Endothelial cell of umbilical vein (primary cell): ENCODE measurements around the gene NCK2. TPM values are rescaled to one million over a fixed set of nuclear protein-coding genes. Genes with fewer than 3 reads are reported as not detected.

Experiments
- BruUV-seq: library from RNA; stranded (reverse); fragments of 400-500 nt; replicated peaks from 2 replicates; lab custom pipeline; 2021; lab: Mats Ljungman, UMichigan
- CTCF ChIA-PET: fragments of 300-600, 350-600 bp; sonication (Branson Sonifier 250); formaldehyde crosslinking; loops from one replicate; lab custom pipeline; 2021; ENCODE audit warnings: antibody characterized with exemption, inconsistent platforms; lab: Charles Lee
- POLR2A ChIA-PET: fragments of 300-600, 350-600 bp; sonication (Branson Sonifier 250); formaldehyde crosslinking; loops from one replicate; lab custom pipeline; 2021; ENCODE audit warnings: antibody characterized with exemption, inconsistent platforms; lab: Charles Lee
- DNase-seq: peaks from one replicate; pipeline ENCODE4 v3.0.0-alpha.2; 2011; ENCODE audit warnings: low read depth, low spot score
- FAIRE-seq: peaks from 2 replicates; lab custom pipeline; 2011; peaks lifted over from hg19 to GRCh38; lab: Jason Lieb, UNC
- H2AFZ ChIP-seq: 2 replicates; pipeline ENCODE4 v1.6.0; 2012; ENCODE audit warnings: low read depth, low read length, control low read depth, inconsistent platforms
- H3K27ac ChIP-seq: 2 replicates; pipeline ENCODE4 v1.5.1; 2011; ENCODE audit warnings: low read depth, mild to moderate bottlenecking, control low read depth, low read length, moderate library complexity; ENCODE audit not compliant: insufficient read depth
- H3K27me3 ChIP-seq, 2 experiments: 2 replicates each; pipeline versions ENCODE4 v1.6.0 to v1.6.1; 2011; ENCODE audit warnings: low read length in 2 of 2, mixed read lengths in 1 of 2; ENCODE audit not compliant: control insufficient read depth in 2 of 2, insufficient read depth in 2 of 2
- H3K36me3 ChIP-seq, 2 experiments: 2 replicates in 1 of 2; 3 replicates in 1 of 2; pipeline ENCODE4 v1.5.1; 2011; ENCODE audit warnings: low read length in 2 of 2, mild to moderate bottlenecking in 1 of 2, moderate library complexity in 1 of 2; ENCODE audit not compliant: control insufficient read depth in 2 of 2, insufficient read depth in 2 of 2; ENCODE audit errors: extremely low read depth in 1 of 2
- H3K4me1 ChIP-seq: 3 replicates; pipeline ENCODE4 v1.5.1; 2011; ENCODE audit warnings: mild to moderate bottlenecking, low read length; ENCODE audit not compliant: control insufficient read depth, insufficient read depth; ENCODE audit errors: extremely low read depth
- H3K4me2 ChIP-seq: 2 replicates; pipeline ENCODE4 v1.6.1; 2011; ENCODE audit warnings: low read length, control low read depth, mixed read lengths; ENCODE audit not compliant: insufficient read depth
- H3K4me3 ChIP-seq, 3 experiments: fragments of 200-600 bp in 1 of 3; sonication (generic), shearing (Covaris generic) in 1 of 3; replicated peaks in 1 of 3; 2 replicates each; pipeline ENCODE4 v1.5.1; 2011 to 2016; ENCODE audit warnings: control low read depth in 3 of 3, low read length in 3 of 3, mild to moderate bottlenecking in 2 of 3, inconsistent platforms in 1 of 3, low read depth in 1 of 3, moderate library complexity in 1 of 3; ENCODE audit not compliant: insufficient read depth in 1 of 3
- H3K79me2 ChIP-seq: 2 replicates; pipeline ENCODE4 v1.6.0; 2012; ENCODE audit warnings: low read length, inconsistent platforms; ENCODE audit not compliant: control insufficient read depth, insufficient read depth
- H3K9ac ChIP-seq: replicated peaks from 2 replicates; pipeline ENCODE3; 2011; ENCODE audit warnings: low read length, control low read depth; ENCODE audit not compliant: insufficient read depth; ENCODE audit errors: extremely low read depth
- H3K9me1 ChIP-seq: replicated peaks from 3 replicates; pipeline ENCODE4 v1.6.0; 2011; ENCODE audit warnings: mild to moderate bottlenecking, low read length; ENCODE audit not compliant: control insufficient read depth, insufficient read depth; ENCODE audit errors: extremely low read depth
- H3K9me3 ChIP-seq: replicated peaks from 2 replicates; pipeline ENCODE4 v1.5.1; 2012; ENCODE audit warnings: low read length, inconsistent platforms; ENCODE audit not compliant: control insufficient read depth, insufficient read depth
- H4K20me1 ChIP-seq: replicated peaks from 2 replicates; pipeline ENCODE3; 2011; ENCODE audit warnings: mild to moderate bottlenecking, low read length; ENCODE audit not compliant: control insufficient read depth, insufficient read depth; ENCODE audit errors: extremely low read depth
- EZH2 ChIP-seq: IDR thresholded peaks from 2 replicates; pipeline ENCODE4 v1.6.1; 2012; ENCODE audit warnings: borderline replicate concordance, low read depth, mild to moderate bottlenecking, moderate library complexity, low read length, inconsistent platforms; ENCODE audit not compliant: severe bottlenecking
- FOS ChIP-seq: IDR thresholded peaks from 2 replicates; pipeline ENCODE4 v1.6.1; 2011; ENCODE audit warnings: mild to moderate bottlenecking, low read length, moderate library complexity, borderline replicate concordance; ENCODE audit not compliant: insufficient read depth
- GATA2 ChIP-seq: IDR thresholded peaks from 2 replicates; pipeline ENCODE4 v1.7.0; 2011; ENCODE audit warnings: low read depth, mild to moderate bottlenecking, moderate library complexity, mixed read lengths, low read length; ENCODE audit not compliant: insufficient read length, insufficient read depth
- JUN ChIP-seq: IDR thresholded peaks from 2 replicates; pipeline ENCODE4 v1.6.1; 2011; ENCODE audit warnings: borderline replicate concordance, low read depth; ENCODE audit not compliant: insufficient read length, insufficient read depth
- MYC ChIP-seq: IDR thresholded peaks from one replicate; pipeline ENCODE4 v1.6.1; 2011; ENCODE audit warnings: mild to moderate bottlenecking, low read depth, low read length
- POLR2A ChIP-seq: IDR thresholded peaks from 2 replicates; pipeline ENCODE4 v1.6.1; 2012; ENCODE audit warnings: low read depth, mild to moderate bottlenecking, control low read depth, low read length
- POLR2AphosphoS5 ChIP-seq: IDR thresholded peaks from 2 replicates; pipeline ENCODE4 v1.6.1; 2012; ENCODE audit warnings: low read depth, mild to moderate bottlenecking, control low read depth, low read length, moderate library complexity; ENCODE audit not compliant: insufficient read depth
- dilution Hi-C: fragments of 300-500 bp; cut with MboI; formaldehyde crosslinking; loops from one replicate; pipeline ENCODE4 v1.15.0; 2019; ENCODE audit warnings: low sequenced_read_pairs; ENCODE audit not compliant: extremely low pct_ligation_motif_present
- intact Hi-C: fragments of 100-400 bp; cut with micrococcal nuclease; formaldehyde crosslinking; loops from one replicate; pipeline ENCODE4 v1.10.0; 2022
- polyA plus RNA-seq, 4 experiments: library from polyadenylated mRNA; depleted of rRNA in 3 of 4; stranded (reverse) in 3 of 4; unstranded in 1 of 4; fragments of >200 nt; gene quantifications; 2 replicates each; pipeline versions ENCODE4 v1.2.1 to v1.2.3, GENCODE V29; 2011 to 2012; ENCODE audit warnings: missing spikeins in 1 of 4
- total RNA-seq: library from RNA; stranded (reverse); gene quantifications from 2 replicates; pipeline ENCODE4 v1.2.3, GENCODE V29; 2021
- TF ChIP-seq, protein P1 (sequence below): IDR thresholded peaks from 2 replicates; pipeline ENCODE4 v1.6.1; 2011; ENCODE audit not compliant: insufficient read depth, insufficient read length
- TF ChIP-seq, protein P2 (sequence below), 2 donors: IDR thresholded peaks; 1 replicate in 1 of 2; 2 replicates in 1 of 2; pipeline ENCODE4 v1.5.1; 2011; ENCODE audit warnings: low read length in 2 of 2, mild to moderate bottlenecking in 2 of 2, moderate library complexity in 2 of 2, control low read depth in 1 of 2, inconsistent platforms in 1 of 2, low read depth in 1 of 2; ENCODE audit not compliant: insufficient read depth in 1 of 2; ENCODE audit errors: extremely low read depth in 1 of 2

The NCK2 gene
- total and polyA plus RNA-seq, 2 donors (not counting 3 experiments of a cell fraction or from before 2014, with no cell fraction given), result 23.8 to 39.1 TPM

DNA sequence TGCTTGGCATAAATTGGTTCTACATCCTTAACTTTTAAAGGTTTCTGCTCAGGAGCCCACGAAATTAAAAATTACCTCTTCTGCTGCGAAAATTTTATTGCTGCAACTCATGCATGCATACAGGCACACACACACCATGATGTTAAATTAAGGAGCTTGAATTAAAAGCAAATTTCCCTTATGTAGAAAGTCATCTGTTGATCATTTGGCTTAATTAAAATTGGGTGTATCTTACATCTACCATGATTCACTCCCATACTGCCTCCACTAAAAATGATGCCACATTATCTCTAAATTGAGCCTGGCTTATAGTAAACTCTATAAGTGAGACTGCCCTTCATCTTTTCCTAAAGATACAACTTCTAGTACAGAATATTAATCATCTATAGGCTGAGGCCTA is 145.4 kb downstream of the NCK2 start:
- H3K27me3 ChIP-seq, result no peaks in the 10 kb centered on the region
- peaks cover 4% of the 10 kb centered on the region for H3K79me2 ChIP-seq
- no peaks in the 10 kb centered on the region for H3K9me1 ChIP-seq
- no peak overlapping the region for H3K27ac ChIP-seq
- CTCF ChIA-PET, result interaction anchor here (0.7 kb wide), 1 partner anchor 190 kb away, joined by 3 read pairs; no protein-coding TSS in a partner anchor
- BruUV-seq, result no TSS peak
- H3K4me3 ChIP-seq, result no peak overlapping the region
- TF ChIP-seq, protein P1, sequence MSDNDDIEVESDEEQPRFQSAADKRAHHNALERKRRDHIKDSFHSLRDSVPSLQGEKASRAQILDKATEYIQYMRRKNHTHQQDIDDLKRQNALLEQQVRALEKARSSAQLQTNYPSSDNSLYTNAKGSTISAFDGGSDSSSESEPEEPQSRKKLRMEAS, result no peak
- TF ChIP-seq FOS (no peak), EZH2 (no peak), MYC (no peak), JUN (no peak), POLR2A (no peak), POLR2AphosphoS5 (no peak), GATA2 (no peak)
- TF ChIP-seq, protein P2, sequence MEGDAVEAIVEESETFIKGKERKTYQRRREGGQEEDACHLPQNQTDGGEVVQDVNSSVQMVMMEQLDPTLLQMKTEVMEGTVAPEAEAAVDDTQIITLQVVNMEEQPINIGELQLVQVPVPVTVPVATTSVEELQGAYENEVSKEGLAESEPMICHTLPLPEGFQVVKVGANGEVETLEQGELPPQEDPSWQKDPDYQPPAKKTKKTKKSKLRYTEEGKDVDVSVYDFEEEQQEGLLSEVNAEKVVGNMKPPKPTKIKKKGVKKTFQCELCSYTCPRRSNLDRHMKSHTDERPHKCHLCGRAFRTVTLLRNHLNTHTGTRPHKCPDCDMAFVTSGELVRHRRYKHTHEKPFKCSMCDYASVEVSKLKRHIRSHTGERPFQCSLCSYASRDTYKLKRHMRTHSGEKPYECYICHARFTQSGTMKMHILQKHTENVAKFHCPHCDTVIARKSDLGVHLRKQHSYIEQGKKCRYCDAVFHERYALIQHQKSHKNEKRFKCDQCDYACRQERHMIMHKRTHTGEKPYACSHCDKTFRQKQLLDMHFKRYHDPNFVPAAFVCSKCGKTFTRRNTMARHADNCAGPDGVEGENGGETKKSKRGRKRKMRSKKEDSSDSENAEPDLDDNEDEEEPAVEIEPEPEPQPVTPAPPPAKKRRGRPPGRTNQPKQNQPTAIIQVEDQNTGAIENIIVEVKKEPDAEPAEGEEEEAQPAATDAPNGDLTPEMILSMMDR (IDR thresholded peaks at IDR 0.05; ENCODE audit: extremely low read depth in 1 of 2, insufficient read depth in 1 of 2, low read depth in 1 of 2, low read length in 2 of 2), result no peak
- no peak for FAIRE-seq
- no peaks in the 10 kb centered on the region for H3K4me1 ChIP-seq
- peaks cover 0 to 8% of the 10 kb centered on the region in 2 experiments for H3K36me3 ChIP-seq
- no peak overlapping the region for H2AFZ ChIP-seq
- H4K20me1 ChIP-seq, result no peaks in the 10 kb centered on the region
- POLR2A ChIA-PET, result no interaction called here
- H3K9me3 ChIP-seq, result no peaks in the 10 kb centered on the region
- intact Hi-C loops, result no loop called here
- no peak for DNase-seq
- H3K9ac ChIP-seq, result no peak overlapping the region
- dilution Hi-C loops, result no loop called here
- no peak overlapping the region for H3K4me2 ChIP-seq
